HL-60 (cell line): ENCODE measurements around the gene LCN2.

Source experiments
- DNase-seq, 2 experiments: peaks; one replicate each; pipeline ENCODE4 v3.0.0-alpha.2; 2010 to 2020; ENCODE audit warnings: low read depth in 1 of 2, low spot score in 1 of 2
- H3K27ac ChIP-seq: fragments of 250-450 bp; sonication (Bioruptor Pico); replicated peaks from 2 replicates; pipeline ENCODE4 v1.5.1; 2020; ENCODE audit warnings: mild to moderate bottlenecking, moderate library complexity
- H3K27me3 ChIP-seq: fragments of 250-450 bp; sonication (Bioruptor Pico); 2 replicates; pipeline ENCODE4 v1.5.1; 2021; ENCODE audit warnings: mild to moderate bottlenecking, moderate library complexity; ENCODE audit not compliant: insufficient read depth, poor library complexity, severe bottlenecking
- H3K4me3 ChIP-seq: replicated peaks from 2 replicates; pipeline ENCODE4 v1.5.1; 2011; ENCODE audit warnings: mild to moderate bottlenecking, control low read depth, low read length; ENCODE audit not compliant: insufficient read depth
- CTCF ChIP-seq: IDR thresholded peaks from one replicate; pipeline ENCODE4 v1.5.1; 2011; ENCODE audit warnings: low read length, control low read depth, inconsistent platforms; ENCODE audit not compliant: insufficient read depth
- GABPA ChIP-seq: IDR thresholded peaks from 2 replicates; pipeline ENCODE4 v1.6.1; 2012; ENCODE audit warnings: low read depth
- POLR2AphosphoS5 ChIP-seq: IDR thresholded peaks from 2 replicates; pipeline ENCODE4 v1.6.1; 2012; ENCODE audit warnings: low read depth
- SPI1 ChIP-seq: IDR thresholded peaks from 2 replicates; pipeline ENCODE4 v1.6.1; 2012; ENCODE audit warnings: low read depth, mild to moderate bottlenecking, borderline replicate concordance
- TF ChIP-seq, protein P1 (sequence below): IDR thresholded peaks from 2 replicates; pipeline ENCODE4 v1.6.1; 2012; ENCODE audit warnings: low read depth; ENCODE audit not compliant: insufficient replicate concordance

LCN2 gene

GRCh38 chr9:128103589-128103962 is 45.7 kb upstream of the LCN2 start:
- TF ChIP-seq, protein P1, sequence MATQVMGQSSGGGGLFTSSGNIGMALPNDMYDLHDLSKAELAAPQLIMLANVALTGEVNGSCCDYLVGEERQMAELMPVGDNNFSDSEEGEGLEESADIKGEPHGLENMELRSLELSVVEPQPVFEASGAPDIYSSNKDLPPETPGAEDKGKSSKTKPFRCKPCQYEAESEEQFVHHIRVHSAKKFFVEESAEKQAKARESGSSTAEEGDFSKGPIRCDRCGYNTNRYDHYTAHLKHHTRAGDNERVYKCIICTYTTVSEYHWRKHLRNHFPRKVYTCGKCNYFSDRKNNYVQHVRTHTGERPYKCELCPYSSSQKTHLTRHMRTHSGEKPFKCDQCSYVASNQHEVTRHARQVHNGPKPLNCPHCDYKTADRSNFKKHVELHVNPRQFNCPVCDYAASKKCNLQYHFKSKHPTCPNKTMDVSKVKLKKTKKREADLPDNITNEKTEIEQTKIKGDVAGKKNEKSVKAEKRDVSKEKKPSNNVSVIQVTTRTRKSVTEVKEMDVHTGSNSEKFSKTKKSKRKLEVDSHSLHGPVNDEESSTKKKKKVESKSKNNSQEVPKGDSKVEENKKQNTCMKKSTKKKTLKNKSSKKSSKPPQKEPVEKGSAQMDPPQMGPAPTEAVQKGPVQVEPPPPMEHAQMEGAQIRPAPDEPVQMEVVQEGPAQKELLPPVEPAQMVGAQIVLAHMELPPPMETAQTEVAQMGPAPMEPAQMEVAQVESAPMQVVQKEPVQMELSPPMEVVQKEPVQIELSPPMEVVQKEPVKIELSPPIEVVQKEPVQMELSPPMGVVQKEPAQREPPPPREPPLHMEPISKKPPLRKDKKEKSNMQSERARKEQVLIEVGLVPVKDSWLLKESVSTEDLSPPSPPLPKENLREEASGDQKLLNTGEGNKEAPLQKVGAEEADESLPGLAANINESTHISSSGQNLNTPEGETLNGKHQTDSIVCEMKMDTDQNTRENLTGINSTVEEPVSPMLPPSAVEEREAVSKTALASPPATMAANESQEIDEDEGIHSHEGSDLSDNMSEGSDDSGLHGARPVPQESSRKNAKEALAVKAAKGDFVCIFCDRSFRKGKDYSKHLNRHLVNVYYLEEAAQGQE: no peak
- TF ChIP-seq SPI1: no peak
- no peak for TF ChIP-seq POLR2AphosphoS5
- no peak for TF ChIP-seq GABPA
- no peak for TF ChIP-seq CTCF
- H3K27ac ChIP-seq: no peak overlapping the region
- no peak for DNase-seq
- no peaks in the 10 kb centered on the region for H3K27me3 ChIP-seq
- no peak overlapping the region for H3K4me3 ChIP-seq

GRCh38 chr9:128104171-128104618 is 45.1 kb upstream of the LCN2 start:
- no peak overlapping the region for H3K4me3 ChIP-seq
- no peaks in the 10 kb centered on the region for H3K27me3 ChIP-seq
- no peak overlapping the region for H3K27ac ChIP-seq
- DNase-seq: no peak
- TF ChIP-seq POLR2AphosphoS5: no peak
- TF ChIP-seq, protein P1: no peak
- TF ChIP-seq SPI1: no peak
- TF ChIP-seq GABPA: no peak
- no peak for TF ChIP-seq CTCF

DNA sequence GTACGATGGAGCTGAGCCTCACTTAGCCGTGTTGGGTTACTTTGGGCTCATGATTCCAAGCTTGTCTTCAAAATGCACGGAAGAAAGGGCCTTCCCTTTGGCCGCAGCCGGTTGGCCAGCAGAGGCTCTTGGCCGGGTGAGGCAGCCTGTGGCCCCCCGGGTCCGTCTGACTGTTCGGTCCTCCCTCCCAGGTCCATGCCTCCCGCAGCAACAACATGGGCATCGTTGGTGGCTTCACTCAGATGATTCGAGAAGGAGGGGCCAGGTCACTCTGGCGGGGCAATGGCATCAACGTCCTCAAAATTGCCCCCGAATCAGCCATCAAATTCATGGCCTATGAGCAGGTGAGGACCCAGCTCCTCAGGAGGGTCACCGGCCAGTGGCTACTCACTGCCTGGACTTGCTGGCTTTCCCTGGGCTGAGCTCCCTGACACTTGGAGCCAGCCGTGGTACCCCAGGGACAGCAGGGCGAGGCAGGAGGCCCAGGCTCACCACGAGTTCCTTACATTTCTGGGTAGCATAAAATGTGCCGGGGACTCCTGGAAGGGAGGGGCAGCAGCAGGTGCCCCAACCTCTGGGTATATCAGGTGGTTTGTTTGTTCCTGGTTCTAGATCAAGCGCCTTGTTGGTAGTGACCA is 43.6 kb upstream of the LCN2 start:
- Histone ChIP-seq H3K4me3 (no peak overlapping the region), H3K27ac (no peak overlapping the region), H3K27me3 (no peaks in the 10 kb centered on the region)
- DNase-seq: no peak
- TF ChIP-seq POLR2AphosphoS5 (no peak), SPI1 (no peak), CTCF (no peak), GABPA (no peak)
- TF ChIP-seq, protein P1: no peak
